NCI-H82 treated with DMSO at 0.1 percent for 48 hours (cell line): ENCODE measurements around the gene GHRHR.
A peak's percentile ranks its signal among the peaks of the same experiment; 100 is the strongest.

Experiments used
- DNase-seq: peaks from one replicate; lab custom pipeline; 2025; ENCODE audit not compliant: unreplicated experiment; lab: John Stamatoyannopoulos, UW

Gene GHRHR

DNA sequence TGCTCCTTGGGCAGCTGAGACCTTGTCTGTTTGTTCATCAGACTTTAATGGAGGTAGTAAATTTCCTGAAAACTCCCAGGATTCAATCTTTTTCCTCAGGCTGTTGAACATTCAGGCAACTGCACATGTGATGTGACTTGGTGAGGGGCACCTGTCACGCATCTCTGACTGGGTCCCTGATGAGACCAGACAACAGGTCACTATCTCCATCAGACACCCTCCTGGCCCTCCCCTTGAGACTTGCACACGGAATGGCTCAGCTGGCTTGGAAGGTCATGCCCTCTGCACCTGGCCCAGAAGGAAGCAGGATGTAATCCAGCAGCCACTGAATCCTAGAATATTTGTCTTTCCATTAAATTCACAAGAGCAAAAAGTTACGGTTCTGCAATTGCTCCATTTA, 36.2 kb upstream of the GHRHR start:
- no peak for DNase-seq

DNA sequence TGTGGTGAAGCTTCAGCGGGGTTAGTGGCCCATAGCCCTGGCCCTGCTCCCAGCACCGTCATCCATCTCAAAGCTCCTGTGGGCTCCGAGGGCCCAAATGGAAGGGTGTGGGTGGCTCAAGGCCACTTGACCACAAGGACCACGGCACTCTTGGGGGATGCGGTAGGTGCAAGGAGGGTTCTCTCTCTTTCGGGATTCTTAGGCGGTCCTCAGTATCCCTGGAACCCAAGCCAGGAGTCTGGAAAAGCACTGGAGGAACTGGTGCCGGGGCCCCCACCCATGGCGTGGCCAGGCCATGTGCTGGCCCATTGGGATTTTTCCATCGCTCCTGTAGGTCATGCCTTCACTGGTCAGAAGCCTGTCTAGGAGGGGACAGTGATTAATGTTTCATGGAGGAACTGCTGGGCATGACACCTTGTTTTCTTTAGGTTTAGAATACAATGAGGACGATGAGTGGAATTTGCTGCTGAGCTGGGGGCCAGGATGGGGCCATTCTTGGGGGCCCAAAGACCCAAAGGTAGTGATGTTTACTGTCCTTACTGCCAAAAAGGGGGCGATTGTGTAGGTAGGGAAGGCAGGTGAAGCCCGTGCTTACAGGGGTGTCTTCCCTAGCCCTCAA, 35.4 kb upstream of the GHRHR start:
- no peak for DNase-seq

DNA sequence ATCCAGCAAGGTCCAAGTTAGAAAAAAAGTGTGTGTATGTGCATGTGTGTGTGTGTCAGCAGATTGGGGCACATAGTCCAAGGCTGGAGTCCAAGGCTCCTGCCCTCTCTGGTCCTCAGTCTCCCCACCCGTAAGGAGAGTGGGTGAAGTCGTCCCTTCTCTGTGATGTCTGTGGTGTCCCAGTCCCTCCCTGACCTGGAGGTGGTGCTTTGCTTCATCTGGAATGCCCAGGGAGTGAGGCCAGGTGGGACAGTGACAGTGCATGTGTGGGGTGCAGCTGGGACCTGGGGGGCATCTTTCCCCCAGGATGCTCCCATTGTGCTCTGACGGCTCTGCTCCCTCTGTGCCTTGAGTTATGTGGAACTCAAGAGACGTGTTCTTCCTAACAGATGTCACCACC, 34.1 kb upstream of the GHRHR start:
- no peak for DNase-seq

DNA sequence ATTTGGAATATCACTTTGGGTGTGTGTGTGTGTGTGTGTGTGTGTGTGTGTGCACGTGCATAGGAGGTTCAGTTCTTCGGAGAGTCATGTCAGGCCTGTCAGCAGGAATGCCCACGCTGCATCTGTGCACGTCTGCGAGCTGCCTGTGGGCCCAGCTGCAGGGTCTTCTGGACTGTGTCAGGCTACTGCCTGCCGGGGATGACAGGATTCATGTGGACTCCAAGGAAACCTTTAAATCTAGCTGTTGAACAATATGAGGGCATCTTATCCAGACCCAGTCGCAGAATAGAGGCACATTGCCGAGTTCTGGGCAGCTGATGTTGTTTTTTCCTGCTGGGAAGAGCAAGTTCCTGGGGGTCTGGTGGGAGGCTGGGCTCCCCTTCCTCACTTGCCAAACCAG, 33.1 kb upstream of the GHRHR start:
- no peak for DNase-seq

DNA sequence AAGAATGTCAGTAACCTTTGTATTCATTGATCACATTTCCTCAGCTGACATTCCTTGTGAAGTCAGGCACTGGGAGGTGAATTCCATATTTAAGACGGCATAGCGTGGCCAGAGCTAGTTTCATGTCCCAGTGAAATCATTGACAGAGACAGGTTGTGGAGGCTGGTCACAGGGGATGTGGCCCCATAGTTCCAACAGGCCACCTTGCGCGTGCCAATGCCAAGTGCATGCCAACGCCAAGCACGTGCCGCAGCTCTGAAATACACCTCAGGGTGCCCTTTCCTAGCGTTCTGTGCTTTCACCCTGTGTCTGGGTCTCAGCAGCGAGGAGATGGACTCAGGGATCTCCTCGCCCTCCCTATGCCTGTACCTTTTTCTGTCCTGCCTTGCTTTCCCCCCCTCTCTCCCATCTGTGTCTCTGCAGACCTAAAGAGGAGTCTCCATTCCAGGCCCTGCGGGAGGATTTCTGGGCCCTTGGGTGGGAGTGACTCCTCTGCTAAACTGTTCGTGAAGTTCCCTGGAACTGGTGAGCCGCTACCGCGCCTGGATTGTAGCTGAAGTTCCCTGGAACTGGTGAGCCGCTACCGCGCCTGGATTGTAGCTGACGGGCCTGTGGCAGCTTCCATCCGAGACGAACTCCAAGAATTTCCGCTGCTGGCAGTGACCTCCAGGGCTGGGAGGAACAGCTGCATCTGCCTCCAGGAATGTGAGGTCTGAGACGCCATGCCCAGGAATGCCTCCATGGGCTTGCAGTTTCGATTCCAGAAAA, 32.4 kb upstream of the GHRHR start:
- DNase-seq, result no peak

DNA sequence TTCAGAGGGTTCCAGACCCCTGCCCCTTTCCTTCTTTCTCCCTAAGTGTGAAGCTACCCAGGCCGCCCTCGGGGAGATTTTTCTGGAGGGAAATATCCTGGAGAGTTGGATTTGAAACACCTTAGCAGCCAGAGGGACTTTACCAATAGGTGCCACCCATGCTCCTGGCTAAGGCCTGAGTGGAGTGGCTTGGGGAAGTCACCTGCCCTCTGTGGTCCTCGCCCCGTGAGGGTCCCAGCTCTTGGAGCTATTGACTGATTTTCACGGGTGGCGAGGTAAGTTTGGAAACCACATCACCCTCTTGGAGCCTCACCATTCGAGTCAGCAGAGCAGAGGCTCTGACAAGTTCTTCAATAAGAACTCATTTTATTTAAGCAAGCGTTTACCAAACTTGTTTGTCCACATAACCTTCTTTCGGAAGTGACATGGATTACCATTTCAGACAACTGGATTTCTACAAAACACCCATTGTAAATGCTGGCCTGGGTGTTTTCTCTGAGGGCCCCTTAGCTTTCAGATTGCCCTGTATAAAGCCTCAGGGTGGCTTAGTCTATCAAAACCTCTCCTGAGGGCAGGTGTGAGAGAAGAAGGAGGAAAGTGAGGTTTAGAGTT, 31.7 kb upstream of the GHRHR start:
- DNase-seq, result no peak

DNA sequence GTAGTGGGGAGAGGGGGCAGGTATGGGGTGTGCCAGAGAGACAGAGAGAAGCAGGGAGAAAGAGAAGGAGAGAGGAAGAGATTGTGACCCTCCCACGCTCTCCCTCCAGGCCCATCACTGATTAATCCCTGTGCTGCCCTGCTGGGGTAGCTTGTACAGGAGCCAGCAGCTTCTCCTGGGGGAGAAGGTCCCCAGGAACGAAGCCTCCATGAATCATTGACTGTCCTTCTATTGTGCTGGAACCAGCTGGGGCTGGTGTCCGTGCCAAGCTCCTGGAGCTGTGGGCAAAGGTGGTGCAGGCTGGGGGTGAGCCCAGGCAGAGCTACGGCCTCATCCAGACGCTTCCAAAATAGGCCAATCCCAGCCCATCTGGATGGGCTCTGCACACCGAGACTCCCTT, 31.2 kb upstream of the GHRHR start:
- DNase-seq, result no peak

DNA sequence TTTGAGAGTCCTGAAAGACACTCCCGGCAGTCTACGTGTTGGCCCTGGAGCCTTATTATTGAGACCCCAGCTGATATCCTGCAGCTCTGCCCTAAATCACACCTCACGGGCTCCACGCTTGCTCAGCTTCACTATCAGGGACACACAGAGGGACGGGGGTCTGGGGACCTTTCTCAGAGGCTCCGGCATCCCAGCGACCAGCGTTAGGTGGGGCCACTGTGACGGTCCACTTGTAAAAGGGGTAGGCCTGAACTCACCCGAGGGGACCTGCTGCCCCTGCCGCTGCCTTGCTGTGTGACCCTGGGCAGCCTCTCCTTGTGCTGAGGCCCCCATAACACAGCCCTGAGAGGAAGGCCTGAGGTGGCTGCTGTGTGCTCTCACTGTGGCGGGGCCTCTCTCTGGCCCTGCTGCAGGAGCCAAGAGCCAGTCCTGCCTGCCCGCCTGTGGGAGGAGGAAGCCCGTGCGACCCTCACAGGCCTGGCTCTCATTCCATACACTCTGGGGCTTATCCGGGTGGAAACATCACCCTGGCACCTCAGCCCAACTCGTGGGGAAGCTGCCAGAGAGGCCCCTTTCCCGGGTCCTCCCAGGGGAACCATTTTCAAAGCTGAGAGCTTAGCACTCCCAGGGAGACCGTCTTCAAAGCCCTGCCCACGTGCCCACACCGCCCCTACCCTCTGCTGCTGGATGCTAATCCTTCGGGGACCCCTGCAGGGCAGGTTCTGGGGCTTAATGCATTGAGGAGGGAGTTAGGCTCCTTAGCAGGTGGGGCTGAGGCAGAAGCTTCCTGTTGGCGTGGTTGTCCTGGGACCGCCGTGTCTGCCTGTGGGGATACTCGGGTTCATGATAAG, 30.4 kb upstream of the GHRHR start:
- DNase-seq, result peak; percentile 4

DNA sequence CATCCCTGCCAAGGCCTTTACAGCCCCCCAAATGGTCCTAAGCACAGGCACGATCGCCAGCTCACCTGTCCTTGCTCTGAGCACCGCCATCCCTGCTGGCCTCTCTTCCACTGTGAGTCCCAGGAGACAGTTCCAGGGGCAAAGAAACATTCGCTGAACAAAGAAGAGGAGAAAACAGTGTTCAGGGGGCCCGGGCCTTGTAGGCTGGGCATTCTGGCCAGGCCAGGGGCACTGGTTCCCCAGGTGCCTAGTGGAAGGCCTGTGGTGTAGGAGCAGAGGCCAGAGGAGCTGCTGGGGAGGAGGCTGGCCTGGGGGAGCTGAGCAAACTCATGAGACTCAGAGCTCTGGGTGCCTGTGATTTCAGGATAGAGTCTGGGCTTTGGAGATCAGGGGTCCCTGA, 29.5 kb upstream of the GHRHR start:
- no peak for DNase-seq

DNA sequence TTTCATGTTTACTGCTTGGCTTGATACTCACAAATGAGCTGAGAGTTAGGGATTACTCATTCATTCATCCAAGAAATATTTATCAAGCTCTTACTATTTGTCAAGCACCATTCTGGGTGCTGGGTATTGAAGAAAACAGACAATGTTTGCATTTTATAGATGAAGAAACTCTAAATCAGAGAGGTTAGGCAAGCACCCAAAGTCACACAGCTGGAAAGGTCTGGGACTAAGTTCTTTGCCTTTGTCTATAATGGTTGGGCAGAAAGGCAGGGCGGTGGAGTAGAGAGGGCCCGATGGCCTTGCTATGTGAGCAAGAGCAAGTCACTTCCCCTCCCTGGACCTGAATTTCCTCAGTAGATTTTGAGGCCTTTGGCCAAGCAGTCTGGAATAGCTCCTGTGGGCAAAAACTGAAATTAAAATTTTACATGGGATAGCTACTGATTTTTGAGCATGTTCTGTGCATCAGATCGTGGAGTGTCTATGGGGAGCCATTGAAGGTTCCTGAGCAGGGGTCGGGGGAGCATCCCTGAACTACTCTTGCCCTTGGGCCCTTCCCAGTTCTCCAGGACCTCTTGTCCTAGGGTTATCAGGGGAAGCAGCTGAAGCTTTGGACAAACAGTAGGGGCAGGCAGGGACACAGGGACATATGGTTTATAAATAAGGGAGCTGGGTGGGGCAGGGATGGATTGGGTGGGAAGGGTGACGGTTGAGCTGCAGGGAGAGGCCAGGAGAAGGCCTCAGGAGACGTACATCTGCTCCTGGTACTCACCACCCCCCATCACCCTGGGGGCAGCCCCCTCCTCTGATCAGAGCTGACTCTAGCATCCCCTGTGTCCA, 28.8 kb upstream of the GHRHR start:
- peak; percentile 4 for DNase-seq

DNA sequence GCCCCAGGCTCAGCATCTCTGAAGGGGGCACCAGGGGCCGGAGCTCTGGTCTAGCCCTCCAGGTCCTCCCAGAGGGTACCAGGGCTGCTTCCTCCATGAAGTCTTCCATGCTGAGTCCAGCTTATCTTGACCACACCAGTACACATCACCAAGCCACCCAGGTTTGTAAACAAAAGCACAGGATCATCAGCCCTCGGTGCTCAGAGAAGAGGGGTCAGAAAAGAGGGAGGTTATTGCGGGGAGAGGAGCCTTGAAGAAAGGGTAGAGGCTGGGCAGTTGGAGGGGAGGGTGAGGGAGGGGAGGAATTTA, 28.2 kb upstream of the GHRHR start:
- DNase-seq, result no peak

DNA sequence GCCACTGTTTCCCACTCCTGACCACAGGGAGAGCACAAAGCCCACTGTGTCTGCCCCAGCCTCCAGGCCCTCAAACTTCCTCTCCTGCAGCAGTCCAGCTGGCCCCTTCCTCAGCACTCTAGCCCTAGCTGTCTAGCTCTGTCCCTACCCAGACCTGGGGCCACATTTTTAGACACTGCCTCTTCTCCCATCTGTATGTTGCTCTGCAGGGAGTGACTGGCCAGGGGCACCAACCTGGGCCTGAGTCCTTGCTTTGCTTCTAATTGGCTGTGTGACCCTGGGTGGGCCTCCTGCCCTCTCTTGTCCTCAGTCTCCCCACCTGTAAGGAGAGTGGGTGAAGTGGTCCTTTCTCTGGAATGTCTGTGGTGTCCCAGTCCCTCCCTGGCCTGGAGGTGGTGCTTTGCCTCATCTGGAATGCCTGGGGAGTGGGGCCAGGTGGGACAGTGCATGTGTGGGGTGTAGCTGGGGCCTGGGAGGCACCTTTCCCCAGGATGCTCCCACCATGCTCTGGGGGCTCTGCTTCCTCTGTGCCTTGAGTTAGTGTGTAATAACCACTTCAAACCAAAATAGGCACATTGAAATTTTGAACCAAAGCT, 27.0 kb upstream of the GHRHR start:
- DNase-seq, result no peak

DNA sequence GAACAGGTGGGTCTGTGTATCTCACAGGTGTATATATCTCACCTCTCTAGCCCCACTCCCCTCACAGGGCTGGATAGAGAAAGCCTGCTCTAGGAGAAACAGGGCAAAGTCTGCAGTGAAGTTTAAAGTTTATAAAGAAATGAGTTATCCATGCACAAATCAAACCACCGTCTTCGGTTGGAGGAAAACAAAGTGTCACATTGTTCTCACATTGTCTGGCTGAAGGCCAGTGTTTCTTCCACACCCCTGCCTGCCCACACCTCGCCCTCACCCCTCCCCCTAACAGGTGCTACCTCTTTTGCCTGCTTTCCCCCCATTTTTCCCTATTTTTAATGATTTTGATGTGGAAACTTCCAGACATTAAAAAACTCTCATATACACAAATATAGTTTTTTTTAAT, 26.3 kb upstream of the GHRHR start:
- DNase-seq, result no peak

DNA sequence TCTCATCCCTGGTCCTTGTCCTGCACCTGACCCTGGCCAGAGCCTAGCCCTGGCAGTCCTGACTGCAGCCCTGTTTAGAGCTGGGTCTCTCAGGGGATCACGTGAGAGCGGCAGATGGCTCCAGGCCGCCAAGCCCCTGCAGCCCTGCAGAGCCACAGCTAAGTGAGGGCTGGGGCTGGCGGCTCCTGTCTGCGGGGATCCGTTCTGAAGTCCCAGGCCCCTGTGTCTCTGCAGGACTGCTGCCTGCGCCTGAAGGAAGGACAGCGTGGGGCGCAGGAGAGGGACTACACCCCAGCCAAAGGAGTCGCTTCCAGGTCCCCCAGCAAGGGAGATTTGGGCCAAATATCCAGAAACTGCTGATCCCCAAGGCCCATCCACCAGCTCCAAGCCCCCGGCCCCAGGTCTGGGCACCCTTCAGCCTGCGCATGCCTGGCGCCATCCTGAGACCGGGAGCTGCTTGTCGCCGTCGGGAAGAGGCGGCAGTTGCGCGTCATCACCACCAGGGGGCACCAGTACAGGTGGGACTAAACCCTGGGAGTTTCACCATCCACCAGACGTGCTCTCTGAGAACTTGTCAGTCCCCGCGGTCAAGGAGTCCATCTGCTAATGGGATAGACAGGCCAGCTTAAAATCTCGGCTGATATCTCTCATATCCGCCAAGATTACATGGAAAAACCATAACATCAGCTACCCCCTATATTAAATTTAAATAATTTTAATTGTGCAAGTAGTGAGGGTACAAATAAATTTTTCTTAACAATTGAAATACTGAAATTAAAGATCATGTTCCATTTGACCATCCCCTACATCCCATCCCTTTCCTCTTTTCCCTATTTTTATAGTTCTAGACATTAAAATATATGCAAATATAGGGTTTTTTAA, 25.1 kb upstream of the GHRHR start:
- peak; percentile 85 for DNase-seq

DNA sequence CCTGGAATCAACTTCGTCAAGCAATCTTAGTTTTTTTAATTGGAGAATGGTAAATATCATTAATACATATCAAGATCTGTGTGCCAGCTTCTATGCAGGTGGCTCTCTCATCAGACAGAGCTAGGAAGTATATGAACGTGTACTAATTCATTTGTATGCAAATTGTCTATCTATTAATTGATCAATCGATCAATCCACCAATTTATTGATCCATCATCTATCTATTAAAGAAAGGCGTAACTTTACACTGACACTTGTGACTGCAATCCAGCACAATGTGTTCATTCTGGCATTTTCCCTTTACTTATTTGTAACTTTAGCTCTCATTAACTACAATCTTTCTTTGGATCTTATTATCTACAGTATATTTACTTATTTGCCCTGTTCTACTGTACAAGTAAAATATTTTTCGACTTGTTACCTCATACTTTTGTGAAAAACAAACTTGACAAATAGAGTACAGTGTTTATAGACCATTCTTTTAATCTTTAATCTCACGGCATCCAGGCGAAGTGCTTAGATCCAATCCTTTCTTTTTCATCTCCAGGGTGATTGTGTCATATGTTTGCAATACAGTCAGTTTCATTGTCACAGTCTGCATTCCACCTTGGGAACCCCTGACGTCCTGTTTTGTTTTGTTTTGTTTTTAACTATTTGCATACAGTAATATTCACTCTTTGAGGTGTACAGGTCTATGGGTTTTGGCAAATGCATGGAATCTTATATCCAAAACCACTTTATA, 22.0 kb upstream of the GHRHR start:
- DNase-seq, result no peak

DNA sequence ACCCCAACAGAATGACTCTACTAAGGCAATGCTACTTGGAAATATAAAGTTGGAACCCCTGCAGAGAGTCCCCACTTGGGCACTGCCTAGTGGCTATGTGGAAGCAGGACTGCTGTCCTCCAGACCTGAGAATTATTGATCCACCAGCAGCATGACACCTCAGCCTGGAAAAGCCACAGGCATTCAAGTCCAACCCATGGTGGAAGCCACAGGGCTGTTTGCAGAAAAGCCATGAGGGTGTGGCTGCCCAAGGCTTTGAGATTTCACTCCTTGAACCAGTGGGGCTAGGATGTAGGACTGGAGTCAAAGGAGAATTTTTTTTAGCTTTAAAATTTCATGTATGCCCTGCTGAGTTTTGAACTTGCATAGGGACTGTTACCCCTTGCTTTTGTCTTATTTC, 13.6 kb upstream of the GHRHR start:
- DNase-seq, result no peak

DNA sequence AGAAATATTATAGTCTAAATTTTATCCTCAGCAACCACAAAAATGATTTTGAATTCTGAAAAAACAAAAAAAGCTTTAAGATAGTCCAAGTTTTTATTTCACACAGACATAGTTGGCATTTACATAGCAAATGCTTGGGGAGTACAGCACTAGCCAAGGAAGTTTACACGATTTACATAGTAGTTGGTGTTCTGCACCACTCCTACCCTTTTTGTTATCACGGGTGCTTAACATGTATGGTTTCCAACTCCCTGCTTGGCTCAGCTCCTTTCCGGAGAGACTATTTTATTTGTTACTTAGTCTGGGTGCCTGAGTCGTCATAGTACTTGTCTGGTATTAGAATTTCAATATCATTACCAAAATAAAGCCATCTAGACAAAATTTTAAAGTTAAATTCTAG, 8.8 kb upstream of the GHRHR start:
- no peak for DNase-seq

DNA sequence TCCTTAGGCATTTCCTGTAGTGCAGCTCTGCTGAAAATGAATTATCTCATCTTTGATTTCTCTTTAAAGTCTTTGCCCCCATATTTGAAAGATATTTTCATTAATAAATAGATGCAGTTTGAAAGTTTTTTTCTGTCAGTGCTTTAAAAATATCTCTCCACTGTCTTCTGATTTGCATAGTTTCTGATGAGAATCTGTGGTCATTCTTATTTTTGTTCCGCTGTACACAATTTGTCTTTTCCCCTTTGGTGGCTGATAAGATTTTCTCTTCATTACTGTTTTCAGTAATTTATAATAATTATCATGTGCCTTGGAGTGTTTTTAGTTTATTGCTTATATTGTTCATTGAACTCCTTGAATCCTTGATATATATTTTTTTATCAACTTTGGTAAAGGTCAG, 7.0 kb upstream of the GHRHR start:
- DNase-seq, result no peak

DNA sequence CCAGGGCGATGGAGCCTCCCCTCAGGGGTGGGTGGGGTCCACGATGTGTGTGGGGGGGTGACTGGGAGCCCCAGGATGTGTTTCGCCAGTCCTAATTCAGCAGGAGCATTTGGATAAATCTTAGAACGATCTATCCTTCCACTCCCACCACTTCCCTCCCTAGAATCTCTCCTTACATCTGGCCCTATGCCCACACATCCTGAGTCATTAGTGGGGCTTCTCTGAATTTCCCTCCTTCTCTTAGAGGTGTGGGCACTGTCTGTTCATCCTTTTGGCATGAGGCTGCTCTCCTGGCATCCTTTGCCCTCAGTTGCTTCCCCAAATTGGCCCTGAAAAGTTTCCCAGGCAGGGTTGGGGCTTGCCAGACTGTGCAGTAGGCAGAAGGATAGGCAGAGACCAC, 1.6 kb downstream of the GHRHR start:
- no peak for DNase-seq
